HG02642 (cell line): ENCODE measurements around the gene KHDRBS2.

Source experiments
- ATAC-seq: cut with Tn5 transposase; IDR thresholded peaks from one replicate; pipeline ENCODE4 v1.9.1; 2021; ENCODE audit warnings: mild to moderate bottlenecking; ENCODE audit not compliant: unreplicated experiment, poor library complexity

KHDRBS2 gene

DNA sequence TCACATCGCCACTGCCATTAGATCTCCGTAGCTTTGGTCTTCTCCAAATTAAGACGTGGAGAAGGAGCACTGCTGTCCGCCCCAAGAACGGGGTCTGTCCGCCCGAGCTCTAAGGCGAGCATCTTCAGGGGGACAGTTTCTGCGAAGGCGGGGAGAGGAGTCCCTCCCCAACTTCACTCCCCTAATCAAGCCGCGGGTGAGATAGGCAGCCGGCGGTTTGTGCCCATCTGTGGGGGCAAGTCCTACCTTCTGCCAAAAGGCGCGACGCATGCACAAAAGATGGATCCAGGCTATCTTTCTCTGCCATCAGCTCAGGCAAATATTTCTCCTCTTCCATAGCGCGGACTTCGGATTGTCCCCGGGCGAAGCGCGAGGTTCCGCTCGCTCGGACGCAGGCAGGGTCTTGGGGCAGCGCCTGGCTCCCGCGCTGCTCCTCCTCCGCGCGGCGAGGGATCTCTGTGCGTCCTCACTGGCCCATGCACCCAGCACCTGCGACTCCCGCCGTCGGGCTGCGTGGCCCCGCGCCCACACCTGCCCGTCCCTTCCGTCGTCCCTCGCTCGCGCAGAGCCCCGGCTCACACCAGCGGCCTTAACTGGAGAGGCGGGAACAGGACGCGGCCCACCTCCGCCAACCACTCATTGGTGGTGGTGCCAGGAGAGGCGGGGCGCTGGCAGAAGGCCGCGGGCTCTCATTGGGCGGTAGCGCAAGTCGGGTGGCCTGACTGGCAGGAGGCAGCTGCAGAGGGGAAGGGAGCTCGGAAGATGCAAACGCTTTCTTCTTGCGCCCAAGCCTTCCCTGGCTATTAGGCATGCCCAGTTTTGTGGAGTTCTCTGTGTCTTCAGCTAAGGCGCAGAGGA lies at the start of gene KHDRBS2:
KHDRBS2 (minus strand) TSS at position 614 of the 858 bp plus-strand sequence.
- peak; percentile 100 for ATAC-seq

DNA sequence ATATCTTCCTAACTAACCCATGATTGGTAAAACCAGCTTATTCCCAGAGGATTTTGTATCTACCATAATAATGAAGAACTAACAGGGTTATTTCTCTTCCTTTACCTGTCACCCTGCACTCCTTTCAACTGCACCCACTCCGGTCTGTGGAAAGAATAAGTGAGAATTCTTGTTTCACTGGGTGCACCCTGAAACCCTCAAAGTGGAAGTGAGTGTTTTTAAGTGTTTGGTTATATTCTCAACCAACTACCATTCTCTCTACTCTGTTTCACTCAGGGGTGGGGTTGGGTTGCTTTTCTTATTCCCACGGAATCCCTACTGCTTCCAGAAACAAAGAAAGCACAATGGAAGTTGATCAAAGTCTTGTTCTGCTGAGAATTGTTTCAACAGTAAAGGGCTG lies 42.6 kb upstream of the KHDRBS2 start:
- no peak for ATAC-seq

DNA sequence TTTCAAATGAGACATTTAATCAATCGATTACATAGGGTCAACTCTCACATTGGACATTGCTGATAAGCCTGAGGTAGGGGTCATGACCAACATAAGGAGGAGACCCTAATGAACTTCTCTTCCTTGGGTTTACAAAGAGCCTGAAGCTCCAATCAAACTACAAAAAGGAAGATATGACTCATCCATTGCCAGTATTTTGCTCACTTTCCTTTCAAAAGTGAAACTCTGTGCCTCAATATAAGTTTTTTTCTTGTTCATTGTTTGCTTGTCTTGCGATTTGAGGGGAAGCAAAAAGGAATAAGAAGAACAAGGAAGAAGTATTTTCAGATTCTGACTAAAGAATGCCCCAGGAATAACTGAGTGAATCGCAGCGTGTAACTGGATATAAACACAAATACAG lies 38.8 kb upstream of the KHDRBS2 start:
- no peak for ATAC-seq

DNA sequence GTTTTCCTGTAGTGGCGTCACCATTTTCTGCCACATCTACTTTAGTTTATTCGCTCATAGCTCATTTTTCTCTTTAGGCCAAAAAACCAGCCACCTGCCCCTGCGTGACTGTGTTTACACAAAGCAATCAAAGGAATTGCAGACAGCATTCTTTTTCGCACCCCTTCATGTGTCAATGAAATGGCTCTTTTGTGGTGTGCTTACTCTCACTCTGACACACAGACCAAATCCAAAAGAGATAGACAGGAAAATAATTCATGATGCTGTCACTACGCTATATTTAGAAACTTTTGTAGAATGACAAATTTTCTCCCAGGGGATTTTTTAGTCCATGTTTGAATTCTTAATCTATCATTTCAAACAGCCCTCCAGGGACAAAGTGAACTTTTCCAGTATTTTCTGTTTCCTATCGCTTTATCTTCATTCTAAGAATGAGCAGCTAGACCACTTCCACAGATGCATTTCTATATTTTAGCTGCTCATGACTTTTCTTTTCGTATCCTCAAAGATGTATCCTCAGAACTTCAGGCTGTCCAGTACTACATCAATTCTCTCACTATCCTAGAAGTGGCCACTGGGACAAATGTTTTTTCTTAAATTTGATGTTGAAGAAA lies 37.9 kb upstream of the KHDRBS2 start:
- ATAC-seq, result no peak

DNA sequence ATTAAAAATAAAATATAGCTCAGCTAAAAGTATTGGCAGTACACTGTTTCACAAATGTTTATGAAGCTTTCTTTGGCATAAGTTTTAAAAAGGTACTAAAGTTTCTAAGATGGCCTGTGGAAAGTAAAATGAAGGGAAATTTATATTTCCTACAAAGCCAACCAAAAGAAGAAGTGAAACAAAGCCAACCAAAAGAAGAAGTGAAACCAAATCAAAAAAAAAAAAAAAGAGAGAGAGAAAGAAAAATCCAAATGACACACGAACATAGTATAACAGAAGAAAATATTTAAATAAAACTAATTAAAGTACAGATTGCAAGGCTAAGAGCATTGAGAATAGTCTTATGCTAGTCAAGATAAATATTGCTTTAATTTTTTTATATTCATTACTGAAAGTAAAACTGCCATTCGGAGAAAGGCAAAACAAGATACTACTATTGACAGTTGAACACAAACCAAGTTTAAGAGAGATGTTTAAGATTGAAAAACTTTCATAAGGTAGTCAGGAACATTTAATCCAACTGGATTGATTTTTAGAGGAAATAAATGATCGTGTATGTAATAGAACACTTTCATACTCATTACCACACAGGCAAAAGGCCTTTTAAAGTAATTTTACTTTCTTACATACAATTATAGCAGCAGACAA lies 12.8 kb upstream of the KHDRBS2 start:
- peak; percentile 90 for ATAC-seq

DNA sequence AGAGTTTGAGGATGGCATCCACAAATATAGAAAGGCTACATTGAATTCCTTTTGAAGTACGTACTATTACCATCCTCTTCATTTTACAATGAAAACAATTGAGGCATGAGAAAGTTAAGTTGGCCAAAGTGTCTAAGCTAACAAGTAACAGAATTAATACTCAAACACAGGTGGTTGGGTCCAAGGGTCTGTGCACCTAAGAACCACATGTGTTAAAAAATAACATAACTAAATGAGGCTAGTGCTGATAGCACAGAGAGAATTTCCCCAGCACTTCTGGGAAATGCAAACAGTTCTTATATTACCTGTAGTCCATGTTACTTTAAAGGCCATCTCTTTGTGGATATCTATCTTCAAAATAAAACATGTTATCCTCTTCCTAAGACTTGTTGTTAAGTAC lies 10.5 kb upstream of the KHDRBS2 start:
- ATAC-seq, result no peak

DNA sequence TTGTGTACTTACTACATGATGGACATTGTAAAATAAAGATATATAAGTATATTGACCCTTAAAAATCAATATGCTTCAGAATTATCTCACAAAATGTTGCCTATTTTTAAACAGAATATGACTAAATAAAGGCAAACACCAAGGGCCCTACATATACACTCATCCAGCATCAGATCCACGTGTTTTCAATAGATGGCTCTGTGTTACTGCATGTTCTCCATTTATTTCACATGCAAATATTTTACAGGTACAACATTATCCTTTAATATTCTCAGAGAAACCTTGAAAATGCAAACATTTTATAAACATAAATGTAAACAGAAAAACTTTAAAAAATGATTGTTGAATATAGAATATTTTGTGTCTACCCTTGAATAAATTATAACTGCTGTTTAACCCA lies 2.9 kb upstream of the KHDRBS2 start:
- no peak for ATAC-seq

DNA sequence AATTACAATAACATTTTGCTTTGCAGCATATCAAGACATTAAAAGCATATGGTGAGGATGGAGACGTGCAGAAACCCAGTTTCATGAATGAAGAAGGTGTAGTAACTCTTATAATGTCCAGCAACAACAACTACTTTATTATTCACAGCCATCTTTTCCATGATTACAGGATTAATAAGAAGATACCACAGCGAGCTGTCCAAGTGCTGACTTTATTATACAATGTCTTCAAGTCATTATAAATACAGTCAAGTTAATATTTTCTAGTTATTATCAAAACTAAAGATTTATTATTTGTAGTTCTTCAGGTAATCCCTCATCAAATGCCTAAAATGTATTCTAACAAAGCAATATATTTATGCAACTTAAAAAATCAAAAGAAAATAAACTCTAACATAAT lies 2.5 kb upstream of the KHDRBS2 start:
- no peak for ATAC-seq

DNA sequence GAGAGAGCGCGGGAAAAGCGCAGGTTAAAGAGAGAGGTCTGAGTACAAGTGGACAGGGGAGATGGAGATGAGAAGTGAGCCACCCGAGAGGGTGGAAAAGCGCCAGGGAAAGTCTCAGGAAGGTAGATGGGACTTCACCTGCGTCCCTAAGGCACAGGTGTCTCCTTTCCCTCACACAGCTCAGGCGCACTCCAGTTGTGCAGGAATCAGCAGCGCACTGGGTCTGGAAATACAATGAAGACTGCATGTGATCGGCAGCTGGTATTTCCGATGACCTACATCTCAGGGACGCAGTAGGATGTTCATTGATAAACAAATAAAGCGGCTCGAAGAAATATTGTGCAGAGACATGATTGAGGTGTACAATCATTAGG lies 432 bp upstream of the KHDRBS2 start:
- peak; percentile 8 for ATAC-seq

DNA sequence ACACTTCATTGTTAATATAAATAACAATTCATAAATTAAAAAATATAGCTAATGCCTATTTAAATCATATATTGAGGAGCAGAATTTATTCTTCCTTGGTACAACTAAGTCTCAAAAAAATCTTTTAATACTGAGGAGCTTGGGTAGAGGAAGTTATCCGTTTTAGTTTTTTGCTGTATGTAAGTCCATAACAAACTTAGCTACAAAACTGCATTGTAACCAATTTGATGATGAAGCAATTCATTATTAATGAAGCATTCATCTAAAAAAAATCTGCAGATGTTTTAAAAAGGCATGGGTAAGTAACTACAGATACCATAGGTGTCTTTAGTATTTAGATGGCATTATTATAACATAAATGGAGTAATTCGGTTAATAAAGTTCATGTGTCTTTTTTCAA lies 1.3 kb downstream of the KHDRBS2 start:
- ATAC-seq, result no peak

DNA sequence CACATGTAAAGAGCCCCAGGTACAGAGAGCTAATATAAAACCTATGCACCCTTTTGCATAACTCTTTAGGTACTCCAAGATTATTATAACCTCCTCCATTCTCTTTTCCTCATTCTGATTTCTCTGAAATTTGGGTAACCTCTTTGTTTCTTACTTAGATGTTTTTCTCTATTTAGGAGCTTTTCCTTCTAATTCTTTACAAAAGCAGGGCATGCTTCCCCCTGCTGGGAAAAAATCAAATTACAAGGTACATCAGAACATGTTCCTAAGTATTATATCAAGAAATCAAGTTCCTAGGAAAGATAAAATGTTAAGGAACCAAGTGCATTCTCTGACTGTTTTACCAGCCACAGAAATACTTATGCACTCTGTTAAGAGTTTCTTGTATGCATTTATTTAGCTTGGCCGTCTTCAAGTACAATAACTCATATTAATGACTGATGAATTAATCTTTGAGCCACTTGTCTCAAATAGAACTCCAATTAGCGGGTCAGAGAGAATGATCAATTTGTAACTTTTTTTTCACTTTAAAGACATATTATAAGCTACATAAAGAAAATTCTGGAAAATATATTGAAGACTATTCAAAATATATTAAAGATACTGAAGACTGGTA lies 2.1 kb downstream of the KHDRBS2 start:
- ATAC-seq, result no peak

DNA sequence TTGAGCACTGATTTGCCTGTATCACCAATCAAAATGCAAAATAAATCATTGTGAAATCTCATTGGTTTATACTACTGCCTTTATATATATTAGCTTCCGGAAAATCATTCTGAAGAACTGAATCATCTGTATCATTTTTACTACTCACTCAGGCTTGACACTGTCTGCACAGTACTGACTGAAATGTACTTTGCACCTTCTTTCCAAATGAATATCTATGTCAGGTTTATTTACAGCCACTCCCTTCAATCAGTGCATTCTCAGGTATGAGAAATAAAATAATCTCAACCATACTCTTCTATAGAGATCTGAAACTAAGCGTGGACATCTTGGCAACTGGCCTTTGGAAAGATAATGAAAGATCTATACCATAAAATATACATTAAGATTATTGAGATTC lies 2.7 kb downstream of the KHDRBS2 start:
- no peak for ATAC-seq

DNA sequence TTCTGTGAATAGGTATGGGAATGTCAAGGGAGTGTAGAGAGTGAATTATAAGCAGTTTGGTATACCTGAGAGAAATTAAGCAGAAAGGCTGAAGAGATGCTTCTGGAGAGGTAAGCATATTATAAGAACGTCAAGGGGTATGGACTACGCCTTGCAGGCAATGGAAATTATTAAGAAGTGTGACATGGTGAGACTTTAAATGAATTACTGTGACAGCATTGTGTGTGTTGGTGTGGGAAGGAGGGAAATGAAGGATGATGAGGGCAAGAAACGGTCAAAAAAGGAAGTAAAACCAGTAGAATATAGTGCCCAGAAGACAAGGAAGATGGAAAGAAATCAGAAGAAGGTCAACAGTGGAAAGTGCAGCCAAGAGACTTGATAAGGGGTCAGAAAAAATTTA lies 5.9 kb downstream of the KHDRBS2 start:
- ATAC-seq, result no peak

DNA sequence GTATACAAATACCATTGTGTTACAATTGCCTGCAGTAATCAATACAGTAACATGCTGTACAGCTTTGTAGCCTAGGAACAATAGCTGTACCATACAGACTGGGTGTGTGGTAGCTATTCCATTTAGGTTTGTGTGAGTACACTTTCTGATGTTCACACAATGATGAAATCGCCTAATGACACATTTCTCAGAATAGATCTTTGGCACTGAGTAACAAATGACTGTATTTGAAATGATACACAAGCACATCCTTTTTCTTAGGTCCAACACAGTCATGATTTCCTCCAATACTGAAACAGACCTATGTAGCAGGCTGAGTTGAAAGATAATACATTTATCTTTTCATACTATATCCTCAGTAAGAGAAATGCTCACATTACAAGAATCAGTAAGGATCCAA lies 13.9 kb downstream of the KHDRBS2 start:
- ATAC-seq, result no peak

DNA sequence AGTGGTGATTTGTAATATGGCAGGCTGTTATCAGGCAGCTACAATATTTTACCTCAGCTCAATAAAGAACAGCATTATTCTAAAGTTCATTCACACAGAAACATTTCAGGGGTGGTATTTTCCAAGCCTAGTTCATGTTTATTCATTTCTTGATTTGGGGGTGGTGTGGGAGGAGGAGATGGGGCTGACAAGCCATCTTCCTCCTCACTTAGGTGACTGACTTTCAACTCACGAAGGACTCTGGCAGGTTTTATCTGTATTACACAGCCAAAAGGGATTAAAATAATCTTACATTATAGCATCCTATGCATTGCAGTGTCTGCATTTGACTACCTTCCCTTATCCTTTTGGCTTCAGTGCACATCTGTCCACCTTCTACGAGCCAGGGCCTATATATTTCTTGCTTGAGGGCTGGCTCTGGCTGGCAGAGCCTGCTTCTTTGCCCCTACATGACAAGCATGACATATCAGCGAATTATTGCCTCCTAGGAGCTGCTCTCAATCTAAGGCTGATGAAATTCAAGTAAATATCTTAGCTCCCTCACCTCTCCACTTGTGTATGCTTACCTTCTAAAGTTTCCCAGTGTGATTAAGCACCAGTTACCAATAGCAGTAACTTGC lies 20.0 kb downstream of the KHDRBS2 start:
- no peak for ATAC-seq

DNA sequence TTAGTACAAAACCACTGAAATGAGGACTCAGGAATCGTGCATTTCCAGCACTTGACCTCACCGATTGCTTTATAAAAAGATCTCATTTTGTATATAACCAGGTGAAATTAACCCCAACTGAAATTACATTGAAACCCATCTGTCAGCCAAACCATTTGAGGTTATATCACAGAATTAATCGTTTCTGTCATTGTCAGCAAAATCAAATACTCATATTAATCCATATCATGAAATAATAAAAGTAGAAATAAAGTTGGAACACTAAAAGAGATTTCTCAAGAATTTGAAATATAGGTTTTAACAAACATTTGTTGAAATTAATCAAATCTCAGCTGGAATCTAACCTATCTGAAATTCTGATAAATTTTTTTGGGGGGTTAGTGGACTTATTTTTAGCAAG lies 23.7 kb downstream of the KHDRBS2 start:
- ATAC-seq, result no peak

DNA sequence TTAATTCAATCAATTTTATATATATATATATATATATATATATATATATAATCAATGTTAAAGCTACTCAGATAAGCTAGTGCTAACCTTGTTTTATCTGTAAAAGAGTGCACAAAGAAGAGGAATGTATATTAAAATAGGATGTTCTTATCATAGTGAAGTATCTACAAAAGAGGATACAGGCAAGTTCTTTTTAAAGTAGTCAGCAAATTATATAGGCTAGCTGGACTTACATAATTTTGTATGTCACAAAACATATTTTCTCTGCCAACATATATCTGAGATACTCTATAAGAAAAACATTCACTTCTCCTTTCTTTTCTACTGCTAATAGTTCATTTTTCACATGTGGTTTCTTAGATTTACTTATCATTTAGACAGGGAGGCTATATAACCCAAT lies 39.9 kb downstream of the KHDRBS2 start:
- ATAC-seq, result no peak

DNA sequence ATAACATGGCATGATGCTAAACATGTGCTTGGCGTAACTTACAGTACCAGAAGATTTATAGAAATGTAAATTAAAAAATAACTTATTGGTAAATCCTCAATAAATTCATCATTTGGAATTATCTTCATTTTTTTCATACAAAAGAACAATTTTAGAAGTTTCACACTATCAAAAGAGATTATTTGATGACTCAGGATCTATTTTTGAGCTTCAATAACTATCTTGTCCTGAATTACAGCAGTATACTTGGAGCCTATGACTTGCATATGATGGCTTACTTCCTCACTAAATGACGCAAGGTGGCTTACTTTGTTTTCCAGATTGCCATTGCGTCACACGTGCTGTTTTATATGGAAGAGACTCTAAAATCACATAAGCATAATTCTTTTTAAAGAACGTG lies 49.2 kb downstream of the KHDRBS2 start:
- ATAC-seq, result no peak

DNA sequence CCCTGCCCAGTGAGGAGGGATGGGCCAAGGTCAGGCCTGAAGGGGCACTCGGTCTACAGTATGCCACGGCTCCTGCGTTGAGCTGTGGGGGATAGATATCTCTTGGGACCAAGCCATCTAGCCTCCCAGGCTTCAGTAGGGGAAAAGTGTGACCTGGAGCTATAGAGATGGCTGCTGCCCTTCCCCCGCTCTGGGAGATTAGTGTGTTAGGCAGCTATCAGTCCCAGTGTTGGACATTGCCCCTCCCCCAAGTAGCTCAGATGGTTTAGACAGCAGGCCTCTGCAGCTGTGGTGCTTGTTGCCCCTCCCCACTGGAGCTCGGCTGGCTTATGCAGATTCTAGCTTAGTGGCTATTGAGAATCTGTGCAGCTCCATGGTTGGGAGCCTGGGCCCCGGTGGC lies 56.8 kb downstream of the KHDRBS2 start:
- no peak for ATAC-seq

DNA sequence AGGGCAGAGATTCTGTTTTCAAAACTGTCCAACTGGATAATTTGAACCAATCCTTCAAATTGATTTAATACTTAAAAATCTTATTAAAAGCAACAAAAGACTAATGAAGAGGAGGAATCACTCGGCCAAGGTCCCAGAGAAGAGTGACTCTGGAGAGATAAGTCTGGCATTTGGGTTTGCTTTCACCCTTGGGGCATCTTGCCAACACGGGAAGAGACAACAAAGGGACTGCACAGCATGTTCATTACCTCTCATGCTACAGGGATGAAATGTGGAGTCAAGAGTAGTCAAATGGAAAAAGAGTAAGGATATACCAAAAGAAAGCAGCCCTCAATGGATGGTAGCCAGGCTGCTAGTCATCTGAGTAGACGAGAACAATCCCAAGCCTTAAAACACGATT lies 68.2 kb downstream of the KHDRBS2 start:
- ATAC-seq, result no peak

DNA sequence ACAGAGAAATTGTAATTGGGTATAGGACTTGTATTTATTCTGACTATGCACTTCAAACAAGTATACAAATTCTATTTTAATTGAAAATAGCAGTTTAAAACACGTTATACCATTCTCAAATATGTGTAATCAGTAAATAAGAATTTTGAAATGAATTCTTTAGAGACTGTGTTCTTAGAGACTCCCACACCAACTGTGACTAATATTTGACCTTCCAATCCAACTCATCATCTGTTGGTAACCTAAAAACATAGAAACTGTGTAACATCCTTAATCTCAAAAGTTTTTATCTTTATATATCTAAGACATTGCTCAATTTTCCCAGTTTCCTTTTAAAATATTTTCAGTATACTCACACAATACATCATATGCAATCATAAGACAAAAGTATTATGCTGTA lies 83.9 kb downstream of the KHDRBS2 start:
- no peak for ATAC-seq
